Chondrocyte (in vitro differentiated cells): ENCODE data around the gene DDO. TPM values are rescaled to one million over a fixed set of nuclear protein-coding genes. Genes with fewer than 3 reads are reported as not detected.

Experiments used
- DNase-seq: peaks from one replicate; pipeline ENCODE4 v3.0.0; 2021; ENCODE audit warnings: mixed read lengths, low spot score
- H3K27ac Mint-ChIP-seq: one replicate; pipeline ENCODE4 v1.8.0; 2021; ENCODE audit warnings: mild to moderate bottlenecking, moderate library complexity, mixed read lengths; ENCODE audit not compliant: unreplicated experiment
- H3K27me3 Mint-ChIP-seq: 2 replicates; pipeline ENCODE4 v1.8.0; 2021; ENCODE audit warnings: low read depth, mixed read lengths
- H3K36me3 Mint-ChIP-seq: 2 replicates; pipeline ENCODE4 v1.8.0; 2021; ENCODE audit warnings: low read depth, mixed read lengths
- H3K4me1 Mint-ChIP-seq: 2 replicates; pipeline ENCODE4 v1.8.0; 2021; ENCODE audit warnings: low read depth, mild to moderate bottlenecking, mixed read lengths
- H3K4me3 Mint-ChIP-seq: one replicate; pipeline ENCODE4 v1.8.0; 2021; ENCODE audit warnings: mild to moderate bottlenecking, moderate library complexity, mixed read lengths; ENCODE audit not compliant: unreplicated experiment
- H3K9me3 Mint-ChIP-seq: 2 replicates; pipeline ENCODE4 v1.8.0; 2021; ENCODE audit warnings: low read depth, mixed read lengths
- CTCF ChIP-seq: fragments of 200-600 bp; sonication (generic); IDR thresholded peaks from 2 replicates; pipeline ENCODE4 v1.5.0; 2021; ENCODE audit warnings: antibody characterized with exemption, mild to moderate bottlenecking, moderate library complexity
- long read RNA-seq: library from polyadenylated mRNA; stranded (forward); transcript quantifications from one replicate; pipeline ENCODE4 v2.0.0, GENCODE V29; 2021
- total RNA-seq: library from RNA; stranded (reverse); gene quantifications from 3 replicates; pipeline ENCODE4 v1.2.1, GENCODE V29; 2021

DDO gene, protein sequence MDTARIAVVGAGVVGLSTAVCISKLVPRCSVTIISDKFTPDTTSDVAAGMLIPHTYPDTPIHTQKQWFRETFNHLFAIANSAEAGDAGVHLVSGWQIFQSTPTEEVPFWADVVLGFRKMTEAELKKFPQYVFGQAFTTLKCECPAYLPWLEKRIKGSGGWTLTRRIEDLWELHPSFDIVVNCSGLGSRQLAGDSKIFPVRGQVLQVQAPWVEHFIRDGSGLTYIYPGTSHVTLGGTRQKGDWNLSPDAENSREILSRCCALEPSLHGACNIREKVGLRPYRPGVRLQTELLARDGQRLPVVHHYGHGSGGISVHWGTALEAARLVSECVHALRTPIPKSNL
- not detected in 3 replicates for total RNA-seq
- long read RNA-seq: 0 reads

DNA sequence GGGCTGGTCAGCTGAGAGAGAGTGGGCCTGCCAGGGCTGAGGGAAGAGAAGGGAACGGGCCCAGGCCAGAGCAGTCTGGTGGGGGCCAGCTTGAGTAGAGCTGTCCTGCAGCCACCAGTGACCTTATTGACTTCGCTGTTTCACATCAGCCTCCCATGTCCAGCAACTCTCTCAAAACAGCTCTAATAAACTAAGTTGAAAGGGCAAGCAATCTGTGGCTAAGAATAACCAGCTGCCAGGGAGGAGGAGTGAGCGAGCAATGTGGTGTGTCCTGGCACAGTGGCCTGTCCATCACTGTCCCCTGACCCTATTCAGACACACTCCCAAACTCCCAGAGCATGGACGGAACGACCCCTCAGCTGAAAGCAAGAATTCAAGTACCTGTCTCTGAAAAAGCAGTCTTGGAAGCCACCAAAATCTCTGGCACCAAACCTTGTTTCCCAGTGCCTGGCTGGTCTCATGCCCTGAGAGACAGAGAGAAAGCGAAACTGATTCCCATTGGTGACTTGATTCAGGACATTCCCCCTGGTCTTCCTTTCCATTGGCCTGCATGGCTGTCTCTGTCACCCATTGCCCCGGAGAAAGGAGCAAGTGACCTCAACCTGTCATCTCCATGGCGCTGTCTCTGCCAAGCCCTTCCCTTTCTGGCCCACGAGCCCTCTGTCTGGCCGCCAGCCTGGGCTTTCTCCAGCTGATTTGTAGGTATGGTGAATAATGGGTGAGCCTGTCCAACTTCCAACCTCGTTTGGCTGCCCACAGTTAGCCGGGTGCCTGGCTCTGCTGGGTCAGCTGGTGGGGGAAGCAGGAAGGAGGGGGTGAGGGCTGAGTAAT lies at the start of gene DDO:
Gene DDO (minus strand): TSS at position 490 of the 831 bp plus-strand sequence. CDS start 2,113 bp downstream, outside the sequence.
- H3K27ac Mint-ChIP-seq: no peak within 1 kb of the TSS
- no peaks in the 10 kb centered on the region for H3K36me3 Mint-ChIP-seq
- no peak within 1 kb of the TSS for H3K4me3 Mint-ChIP-seq
- no peak for DNase-seq
- H3K4me1 Mint-ChIP-seq: no peaks in the 10 kb centered on the region
- TF ChIP-seq CTCF: no peak
- no peaks in the 10 kb centered on the region for H3K9me3 Mint-ChIP-seq
- H3K27me3 Mint-ChIP-seq: peaks cover 22% of the 10 kb centered on the region

DNA sequence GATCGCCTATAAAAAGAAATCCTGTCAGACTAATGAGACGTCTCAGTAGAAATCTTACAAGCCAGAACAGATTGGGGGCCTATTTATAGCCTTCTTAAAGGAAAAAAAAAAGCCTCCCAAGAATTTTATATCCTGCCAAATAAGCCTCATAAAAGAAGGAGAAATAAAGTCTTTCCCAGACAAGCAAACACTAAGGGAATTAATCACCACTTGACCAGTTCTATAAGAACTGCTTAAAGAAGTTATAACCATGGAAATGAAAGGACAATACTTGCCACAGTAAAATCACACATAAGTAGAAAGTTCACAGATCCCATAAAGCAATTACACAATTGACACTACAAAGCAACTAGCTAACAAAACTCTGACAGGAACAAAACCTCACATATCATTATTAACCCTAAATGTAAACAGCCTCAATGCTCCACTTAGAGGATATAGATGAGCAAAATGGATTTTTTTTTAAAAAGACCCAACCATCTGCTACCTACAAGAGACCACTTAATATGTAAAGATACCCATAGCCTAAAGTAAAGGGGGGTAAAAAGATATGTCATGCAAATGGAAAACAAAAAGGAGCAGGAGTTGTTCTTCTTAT lies 47.6 kb upstream of the DDO start:
- H3K4me3 Mint-ChIP-seq: no peak overlapping the region
- peaks cover 40% of the 10 kb centered on the region for H3K9me3 Mint-ChIP-seq
- peaks cover 9% of the 10 kb centered on the region for H3K36me3 Mint-ChIP-seq
- no peak for DNase-seq
- TF ChIP-seq CTCF: no peak
- H3K27ac Mint-ChIP-seq: no peak overlapping the region
- H3K4me1 Mint-ChIP-seq: no peaks in the 10 kb centered on the region
- peaks cover 25% of the 10 kb centered on the region for H3K27me3 Mint-ChIP-seq

GRCh38 chr6:110461376-110461775 lies 46.0 kb upstream of the DDO start:
- peaks cover 9% of the 10 kb centered on the region for H3K36me3 Mint-ChIP-seq
- no peak overlapping the region for H3K27ac Mint-ChIP-seq
- no peaks in the 10 kb centered on the region for H3K4me1 Mint-ChIP-seq
- no peak overlapping the region for H3K4me3 Mint-ChIP-seq
- no peak for DNase-seq
- peaks cover 40% of the 10 kb centered on the region for H3K9me3 Mint-ChIP-seq
- H3K27me3 Mint-ChIP-seq: peaks cover 22% of the 10 kb centered on the region
- TF ChIP-seq CTCF: no peak

DNA sequence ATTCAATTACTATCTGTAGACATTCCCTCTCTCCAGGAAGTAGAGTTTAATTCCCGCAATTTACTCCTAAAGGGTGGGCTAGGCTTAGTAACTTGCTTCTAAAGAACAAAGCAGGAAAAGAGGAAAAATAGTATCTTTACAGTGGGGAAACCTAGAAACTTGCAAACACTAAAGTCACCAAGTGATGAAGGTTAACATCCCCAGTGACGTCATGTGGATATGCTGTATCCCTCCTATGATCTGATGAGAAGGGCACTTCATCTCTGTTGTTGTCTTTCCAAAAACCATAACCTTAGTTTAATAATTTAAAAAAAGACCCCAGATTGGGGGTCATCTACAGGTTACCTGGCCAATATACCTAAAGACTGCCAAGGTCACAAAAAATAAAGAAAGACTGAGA lies 43.8 kb upstream of the DDO start:
- Mint-ChIP-seq H3K27me3 (peaks cover 5% of the 10 kb centered on the region), H3K4me1 (no peaks in the 10 kb centered on the region), H3K9me3 (peaks cover 29% of the 10 kb centered on the region), H3K27ac (no peak overlapping the region), H3K4me3 (no peak overlapping the region), H3K36me3 (peaks cover 8% of the 10 kb centered on the region)
- DNase-seq: no peak
- TF ChIP-seq CTCF: no peak

- TF ChIP-seq CTCF: no peak
- H3K36me3 Mint-ChIP-seq: peaks cover 3% of the 10 kb centered on the region
- H3K4me3 Mint-ChIP-seq: no peak overlapping the region
- H3K27me3 Mint-ChIP-seq: peaks cover 2% of the 10 kb centered on the region
- H3K27ac Mint-ChIP-seq: no peak overlapping the region
- no peak for DNase-seq
- peaks cover 23% of the 10 kb centered on the region for H3K9me3 Mint-ChIP-seq
- no peaks in the 10 kb centered on the region for H3K4me1 Mint-ChIP-seq
Observed at GRCh38 chr6:110458476-110458875, 43.1 kb upstream of the DDO start.
